ENCODE data around the gene TAOK1. TPM values are rescaled to one million over a fixed set of nuclear protein-coding genes. Genes with fewer than 3 reads are reported as not detected.
A peak's percentile ranks its signal among the peaks of the same experiment; 100 is the strongest.

The TAOK1 gene
- polyA plus RNA-seq, 4 donors, result 41.1 to 50.7 (median 47.2) TPM

DNA sequence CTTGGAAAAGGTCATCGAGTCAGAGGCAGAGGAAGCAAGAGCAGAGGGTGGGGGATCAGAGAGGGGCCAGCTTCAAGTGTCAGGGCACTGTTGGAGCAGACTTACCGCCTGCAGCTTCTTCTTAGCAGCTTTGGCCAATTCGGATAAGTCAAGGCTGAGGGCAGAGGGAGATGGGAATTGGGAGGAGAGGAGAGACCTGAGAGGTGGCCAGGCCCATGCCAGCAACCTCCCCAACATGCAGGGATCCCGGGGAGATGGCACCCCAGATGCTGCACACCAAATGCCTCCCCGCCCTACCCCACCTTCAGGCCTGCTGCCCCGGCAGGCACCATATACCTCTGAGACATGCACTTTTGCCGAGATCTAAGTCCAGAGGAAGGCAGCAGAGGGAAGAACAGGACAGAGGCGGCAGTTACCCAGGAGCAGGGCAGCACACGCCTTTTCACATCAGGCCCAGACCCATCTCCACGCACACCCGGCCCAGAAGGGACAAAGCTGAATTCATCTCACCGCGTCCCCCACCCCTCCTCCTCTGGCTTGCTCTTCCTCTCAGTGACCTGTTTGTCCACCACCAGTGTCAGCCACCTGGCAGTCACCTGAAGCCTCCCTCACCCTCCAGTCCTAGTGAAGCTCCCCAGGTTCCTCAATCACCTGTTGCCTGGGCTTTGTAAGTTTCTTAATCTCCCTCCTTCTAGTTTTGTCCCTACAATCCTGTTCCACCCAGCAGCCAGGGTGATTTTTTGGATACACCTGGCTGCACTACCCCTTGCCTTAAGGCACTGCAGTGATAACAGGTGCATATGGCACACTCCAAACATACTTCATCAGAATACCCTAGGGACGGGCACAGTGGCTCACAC, 188.7 kb downstream of the TAOK1 start:
- DNase-seq (ENCODE audit: low read depth in 4 of 4, low spot score in 3 of 4), result no peak

DNA sequence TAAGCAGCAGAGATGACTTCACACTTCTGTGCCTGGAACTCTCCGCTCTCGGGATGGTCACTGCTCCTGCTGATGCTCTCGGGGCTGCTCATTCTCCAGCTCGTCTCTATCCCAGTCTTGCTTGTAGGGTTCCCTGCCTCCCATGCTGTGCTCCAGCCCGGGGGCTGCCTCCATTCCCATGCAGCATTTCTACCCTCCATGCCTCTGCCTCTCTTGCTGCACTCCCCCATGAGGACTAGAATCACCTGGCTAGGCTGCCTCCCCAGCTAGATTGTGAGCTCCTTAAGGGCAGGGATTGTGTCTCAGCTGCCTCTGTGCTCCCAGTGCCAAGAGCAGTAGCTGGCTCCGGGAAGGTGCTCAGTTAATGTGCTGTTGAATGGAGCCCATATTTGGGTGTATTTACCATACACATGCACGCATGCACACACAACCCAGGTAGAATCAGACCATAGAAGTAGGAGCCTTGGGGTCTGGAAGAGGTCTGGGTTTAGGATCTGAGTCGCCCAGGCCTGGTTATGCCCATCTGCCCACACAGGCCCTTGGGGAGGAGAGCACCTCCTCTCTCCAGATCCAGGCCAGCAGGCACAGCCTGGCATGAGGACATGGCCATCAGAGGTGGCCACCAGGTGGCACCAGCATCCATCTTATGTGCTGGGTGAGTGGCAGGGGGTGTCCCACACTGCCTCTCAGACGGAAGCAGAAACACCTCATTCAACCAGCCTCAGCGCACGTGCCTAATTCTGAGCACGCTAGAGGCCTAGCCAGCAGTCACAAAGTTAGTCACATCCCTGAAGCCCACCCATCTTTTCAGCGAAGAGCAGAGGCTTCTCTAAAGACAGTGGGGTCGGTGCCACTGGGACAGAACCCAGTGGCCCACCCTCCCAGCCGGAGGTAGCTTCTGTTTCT, 190.0 kb downstream of the TAOK1 start:
- no peak for DNase-seq (ENCODE audit: low read depth in 4 of 4, low spot score in 3 of 4)

DNA sequence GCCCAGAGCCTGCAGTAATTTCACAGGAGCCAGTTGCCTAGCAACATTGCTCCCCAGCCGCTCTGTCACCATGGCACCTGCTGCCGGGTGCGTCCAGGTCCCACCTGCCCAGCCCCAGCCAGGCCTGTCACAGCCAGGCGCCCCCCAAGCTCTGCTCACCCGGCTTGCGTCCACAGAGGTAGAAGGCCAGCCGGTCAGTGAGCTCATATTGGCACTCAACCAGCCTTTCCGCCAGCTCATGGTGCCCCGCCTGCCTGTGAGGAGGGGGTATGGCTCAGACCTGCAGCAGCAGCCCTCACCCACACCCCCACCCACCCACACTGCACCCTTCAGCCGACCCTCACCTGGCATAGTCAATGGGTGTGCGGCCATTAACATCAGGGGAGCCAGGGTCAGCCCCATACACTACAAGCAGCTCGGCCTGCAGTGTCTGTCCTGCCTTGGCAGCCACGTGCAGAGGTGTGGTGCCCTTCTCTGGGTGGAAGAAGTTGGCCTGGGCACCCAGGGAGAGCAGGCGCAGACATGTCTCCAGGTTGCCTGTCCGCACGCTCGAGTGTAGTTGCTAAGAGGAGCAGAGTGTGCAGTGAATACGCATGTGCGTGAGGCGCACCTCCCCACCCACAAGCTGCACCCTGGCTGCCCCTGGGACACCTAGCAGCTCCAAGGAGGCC, 191.6 kb downstream of the TAOK1 start:
- no peak for DNase-seq (ENCODE audit: low read depth in 4 of 4, low spot score in 3 of 4)

DNA sequence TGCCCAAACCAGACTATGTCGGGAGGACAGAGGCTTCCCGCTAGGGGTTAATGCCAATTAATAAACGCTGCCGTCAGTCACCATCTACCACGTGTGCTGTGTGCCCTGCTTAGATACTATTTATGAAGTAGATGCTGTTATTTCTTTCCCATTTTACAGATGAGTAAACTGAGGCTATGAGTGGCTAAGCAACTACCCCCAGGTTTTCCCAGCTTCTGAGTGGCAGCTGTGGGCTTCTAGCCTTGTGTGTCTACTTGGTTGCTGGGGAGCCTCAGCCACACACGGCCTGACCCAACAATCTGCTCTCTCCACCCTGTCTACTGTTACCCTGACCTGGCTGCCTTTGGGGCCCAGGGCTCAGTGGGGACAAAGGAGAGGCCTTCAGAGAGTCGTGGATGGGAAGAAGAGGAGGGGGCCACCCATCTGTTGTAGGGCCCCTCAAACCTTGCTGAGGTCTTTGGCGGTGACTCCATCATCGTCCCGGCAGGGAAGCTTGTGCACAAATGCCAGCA, 192.1 kb downstream of the TAOK1 start:
- DNase-seq (ENCODE audit: low read depth in 4 of 4, low spot score in 3 of 4), result no peak

DNA sequence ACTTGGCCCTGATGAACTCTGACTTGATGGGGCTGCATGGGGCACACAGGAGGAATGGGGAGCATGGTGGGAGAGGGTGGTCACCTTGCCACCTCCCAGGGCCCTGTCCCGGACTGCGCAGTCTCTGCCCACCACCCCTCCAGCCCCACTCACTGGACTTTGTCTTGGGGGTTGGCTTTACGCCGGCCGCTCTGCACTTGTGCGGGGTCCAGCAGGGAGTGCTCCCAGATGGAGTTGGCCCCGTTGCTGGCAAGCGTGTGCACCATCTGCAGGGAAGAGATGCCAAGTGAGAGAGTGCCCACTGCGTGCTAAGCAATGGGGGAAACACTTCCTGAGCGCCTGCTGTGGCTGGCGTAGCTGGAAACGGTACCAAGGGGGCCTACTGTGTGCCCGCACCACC, 192.6 kb downstream of the TAOK1 start:
- DNase-seq (ENCODE audit: low read depth in 4 of 4, low spot score in 3 of 4), result no peak

DNA sequence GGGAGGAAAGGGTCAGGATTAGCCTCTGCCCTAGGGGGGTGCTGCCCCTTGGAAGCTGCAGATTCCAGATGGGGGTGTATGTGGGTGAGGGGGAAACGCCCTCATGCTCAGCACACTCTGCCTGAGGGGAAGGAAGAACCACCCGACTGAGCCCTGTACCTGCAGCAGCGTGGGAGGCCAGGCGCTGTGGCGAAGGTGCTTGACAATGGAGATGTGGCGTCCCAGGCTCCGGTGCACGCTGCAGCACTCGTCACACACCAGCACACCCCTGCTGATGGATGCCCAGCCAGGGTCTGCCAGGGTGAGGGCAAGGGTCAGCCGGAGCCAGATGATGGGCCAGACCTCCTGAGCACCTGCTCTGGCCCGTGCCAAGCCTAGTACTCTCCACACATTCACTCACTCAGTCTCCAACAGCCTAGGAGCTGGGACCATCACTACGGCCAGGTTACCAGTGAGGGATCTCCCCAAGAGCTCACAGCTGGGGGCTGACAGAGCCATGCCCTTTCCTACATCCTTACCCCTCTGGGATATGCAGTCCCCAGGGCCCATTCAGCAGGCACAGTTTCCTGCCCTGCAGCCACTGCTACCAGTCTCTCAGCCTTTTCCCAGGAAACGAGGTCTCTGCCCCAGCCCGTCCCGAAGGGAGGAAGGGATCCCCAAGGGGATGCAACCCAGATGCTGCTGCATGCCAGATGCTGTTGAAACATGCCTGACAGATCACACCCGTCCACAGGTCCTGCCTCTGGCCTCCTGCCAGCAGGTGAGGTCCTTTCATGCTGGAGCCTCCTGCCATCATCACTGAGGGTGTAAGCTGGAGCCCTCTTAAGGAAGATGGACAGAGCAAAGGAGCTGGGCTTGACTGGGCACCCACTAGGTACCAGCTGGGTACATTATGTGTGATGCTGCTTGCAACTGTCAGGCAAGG, 193.4 kb downstream of the TAOK1 start:
- no peak for DNase-seq (ENCODE audit: low read depth in 4 of 4, low spot score in 3 of 4)

DNA sequence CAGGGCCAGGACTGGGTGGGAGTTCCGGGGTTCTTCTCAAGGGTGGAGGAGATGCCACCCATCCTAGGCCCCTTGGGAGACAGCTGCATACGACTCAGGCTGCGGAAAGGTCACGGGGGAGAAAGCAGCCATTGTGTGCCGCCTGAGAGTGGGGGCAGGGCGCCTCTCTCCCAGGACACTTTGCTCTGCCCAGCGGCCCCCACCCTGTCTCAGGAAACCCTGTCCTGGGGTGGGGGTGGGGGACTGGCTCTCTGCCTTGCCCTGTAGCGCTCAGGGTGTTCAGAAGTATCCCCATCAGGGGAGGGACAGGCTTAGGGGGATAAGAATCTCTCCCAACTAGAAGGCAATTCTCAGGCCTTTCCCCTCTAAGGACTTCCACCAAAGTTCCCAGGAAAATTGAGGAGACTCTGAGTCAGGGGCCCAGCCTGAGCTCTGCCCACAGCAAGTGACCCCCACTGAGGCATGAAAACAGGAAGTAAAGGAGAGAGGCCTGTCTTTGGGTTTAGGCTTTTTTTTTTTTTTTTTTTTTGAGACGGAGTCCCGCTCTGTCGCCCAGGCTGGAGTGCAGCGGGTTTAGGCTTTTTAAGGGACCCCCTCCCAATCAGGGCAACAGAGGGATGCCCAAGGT, 194.4 kb downstream of the TAOK1 start:
- no peak for DNase-seq (ENCODE audit: low read depth in 4 of 4, low spot score in 3 of 4)

DNA sequence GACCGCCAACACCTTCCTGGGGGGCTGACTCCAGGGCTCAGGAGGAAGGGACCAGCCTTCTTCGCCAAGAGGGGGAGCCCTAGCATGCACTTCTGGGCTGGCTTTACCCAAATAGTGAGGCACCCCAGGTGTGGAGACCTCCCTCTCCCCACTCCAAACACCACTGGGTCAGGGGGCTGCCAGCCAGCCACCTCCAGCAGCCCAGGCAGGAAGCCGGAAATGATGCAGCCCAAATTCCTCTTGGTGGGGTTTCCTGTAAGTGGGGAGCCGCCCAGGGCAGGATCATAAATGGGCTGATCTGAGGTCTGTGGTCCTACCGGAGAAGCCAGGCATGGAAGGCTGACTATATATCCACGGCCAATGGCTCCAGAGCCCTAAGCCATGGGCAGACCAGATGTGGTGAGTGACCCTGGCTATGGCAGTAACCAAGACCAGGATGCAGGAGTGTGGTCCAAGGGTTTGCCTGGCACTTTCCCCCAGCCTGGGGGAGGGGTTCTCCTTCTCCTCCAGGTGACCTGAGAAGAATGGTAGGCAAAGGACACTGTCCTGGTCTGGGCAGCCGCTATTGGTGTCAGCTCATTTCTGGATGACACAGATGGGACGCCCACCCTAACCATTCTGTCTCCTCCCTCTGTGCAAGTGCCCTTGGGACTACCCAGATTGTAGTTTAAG, 195.1 kb downstream of the TAOK1 start:
- no peak for DNase-seq (ENCODE audit: low read depth in 4 of 4, low spot score in 3 of 4)

DNA sequence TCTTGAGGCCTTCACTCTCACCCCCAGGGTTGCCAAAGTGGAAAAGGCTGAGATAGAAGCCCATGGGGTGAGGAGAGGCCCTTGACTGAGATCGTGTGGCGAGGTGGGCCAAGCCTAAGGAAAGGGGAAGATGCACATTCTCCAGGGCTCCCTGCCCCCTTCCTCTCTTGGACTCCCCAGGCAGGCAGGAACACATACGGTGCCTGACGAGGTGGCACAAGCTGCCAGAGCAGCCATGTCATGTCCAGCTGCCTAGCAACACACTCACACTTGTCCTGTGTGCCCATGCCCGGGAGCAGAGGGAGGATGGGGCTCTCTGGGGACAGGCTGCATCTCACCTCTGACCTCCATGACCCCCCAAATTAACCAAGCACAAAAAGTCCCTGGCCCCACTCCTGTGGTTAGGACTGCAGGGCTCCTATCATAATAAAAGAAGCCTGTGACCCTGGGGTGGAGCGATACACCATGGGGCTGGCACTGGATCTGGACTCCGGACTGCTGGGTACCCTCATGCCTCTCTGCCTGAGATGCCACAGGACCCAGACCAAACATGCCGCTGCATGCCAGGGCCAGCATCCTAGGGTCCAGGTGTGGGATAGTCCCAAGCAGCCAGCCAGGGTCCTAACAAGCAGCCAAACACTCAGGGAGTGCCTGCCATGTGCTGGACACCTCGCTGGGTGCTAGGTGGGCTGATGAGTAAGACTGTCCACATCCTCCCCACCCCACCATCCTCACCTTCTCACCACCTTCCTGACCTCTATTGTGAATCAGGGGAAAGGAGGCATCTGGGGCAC, 196.7 kb downstream of the TAOK1 start:
- no peak for DNase-seq (ENCODE audit: low read depth in 4 of 4, low spot score in 3 of 4)

DNA sequence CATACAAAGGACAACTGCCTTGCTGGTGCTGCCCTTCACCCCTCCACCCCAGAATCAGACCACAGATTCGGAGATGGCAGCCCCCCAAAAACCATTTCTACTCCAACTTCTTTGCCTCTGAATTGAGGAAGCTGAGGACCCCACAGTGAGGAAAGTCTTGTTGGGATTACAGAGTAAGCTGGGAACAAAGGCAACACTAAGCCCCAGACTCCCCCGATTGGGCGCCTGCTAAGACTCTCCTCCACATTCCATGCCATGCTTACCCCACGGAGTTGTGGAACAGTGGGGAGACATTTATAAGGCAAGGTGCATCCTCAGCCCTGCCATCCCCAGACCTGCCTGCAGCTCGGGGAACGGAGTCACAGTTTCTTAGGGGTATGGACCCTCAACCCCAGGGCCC, 197.4 kb downstream of the TAOK1 start:
- no peak for DNase-seq (ENCODE audit: low read depth in 4 of 4, low spot score in 3 of 4)

DNA sequence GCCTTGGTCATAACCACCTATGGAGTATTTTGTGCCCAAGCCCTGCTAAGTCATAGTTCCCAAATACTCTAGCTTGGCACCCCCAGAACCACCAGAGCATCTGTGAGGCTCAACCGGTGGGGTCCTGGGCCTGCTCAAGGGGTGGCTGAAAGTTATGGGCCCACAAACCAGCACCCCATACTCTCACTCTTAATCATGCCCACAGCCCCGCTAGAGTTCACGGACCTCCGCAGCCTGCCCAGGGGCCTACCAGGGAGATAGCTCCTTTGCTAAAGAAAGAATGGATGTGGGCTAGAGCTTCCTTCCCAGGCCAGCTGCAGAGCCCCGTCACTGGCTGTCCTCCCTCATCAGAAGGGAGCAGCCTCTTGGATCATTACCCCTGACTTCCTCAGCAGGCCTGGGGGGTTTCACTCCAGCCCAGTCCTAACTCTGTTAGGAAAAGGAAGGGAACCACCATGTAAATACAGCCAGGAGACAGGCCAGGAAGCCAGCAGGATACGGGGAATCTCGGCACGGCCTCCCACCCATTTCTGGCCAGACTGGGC, 197.9 kb downstream of the TAOK1 start:
- DNase-seq (ENCODE audit: low read depth in 4 of 4, low spot score in 3 of 4), result no peak

DNA sequence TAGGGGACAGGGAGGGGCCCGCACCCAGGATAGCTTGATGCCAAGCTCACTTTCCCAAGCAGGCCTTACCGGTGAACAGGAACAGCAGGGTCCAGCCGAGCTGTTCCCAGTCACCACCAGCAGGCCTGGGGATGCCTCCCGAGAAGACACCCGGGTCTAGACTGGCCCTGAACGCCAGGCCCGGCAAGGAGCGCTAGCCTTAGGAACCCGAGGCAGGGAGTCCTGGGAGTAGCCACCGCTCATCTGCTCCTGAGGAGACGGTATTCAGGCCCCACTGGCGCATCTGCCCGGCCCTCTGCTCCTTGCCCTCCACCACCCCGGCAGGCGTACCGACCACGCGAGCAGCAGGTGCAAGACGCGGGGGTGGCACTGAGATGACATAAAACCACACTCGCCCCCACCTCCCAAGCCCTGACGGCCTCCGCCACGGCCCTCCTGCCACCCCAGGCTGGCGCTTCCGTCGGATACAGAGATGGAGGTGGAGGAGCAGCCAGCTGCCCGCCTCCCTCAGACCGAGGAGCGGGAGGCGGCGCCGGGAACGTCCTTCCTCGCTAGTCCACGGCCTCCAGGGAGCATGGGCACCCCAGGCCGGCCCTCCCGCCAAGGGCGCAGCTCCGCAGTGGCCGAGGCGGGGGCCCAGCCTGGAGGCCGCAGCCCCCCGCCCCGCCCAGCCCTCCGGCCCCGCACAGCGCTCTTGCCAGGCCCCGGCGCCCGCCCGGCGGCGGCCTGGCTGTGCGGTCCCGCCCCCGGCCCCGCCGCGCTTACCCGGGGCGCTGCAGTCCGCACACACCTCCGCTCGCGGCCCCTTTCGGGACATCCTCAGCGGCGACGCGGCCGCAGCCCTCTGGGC, 198.6 kb downstream of the TAOK1 start:
- no peak for DNase-seq (ENCODE audit: low read depth in 4 of 4, low spot score in 3 of 4)

DNA sequence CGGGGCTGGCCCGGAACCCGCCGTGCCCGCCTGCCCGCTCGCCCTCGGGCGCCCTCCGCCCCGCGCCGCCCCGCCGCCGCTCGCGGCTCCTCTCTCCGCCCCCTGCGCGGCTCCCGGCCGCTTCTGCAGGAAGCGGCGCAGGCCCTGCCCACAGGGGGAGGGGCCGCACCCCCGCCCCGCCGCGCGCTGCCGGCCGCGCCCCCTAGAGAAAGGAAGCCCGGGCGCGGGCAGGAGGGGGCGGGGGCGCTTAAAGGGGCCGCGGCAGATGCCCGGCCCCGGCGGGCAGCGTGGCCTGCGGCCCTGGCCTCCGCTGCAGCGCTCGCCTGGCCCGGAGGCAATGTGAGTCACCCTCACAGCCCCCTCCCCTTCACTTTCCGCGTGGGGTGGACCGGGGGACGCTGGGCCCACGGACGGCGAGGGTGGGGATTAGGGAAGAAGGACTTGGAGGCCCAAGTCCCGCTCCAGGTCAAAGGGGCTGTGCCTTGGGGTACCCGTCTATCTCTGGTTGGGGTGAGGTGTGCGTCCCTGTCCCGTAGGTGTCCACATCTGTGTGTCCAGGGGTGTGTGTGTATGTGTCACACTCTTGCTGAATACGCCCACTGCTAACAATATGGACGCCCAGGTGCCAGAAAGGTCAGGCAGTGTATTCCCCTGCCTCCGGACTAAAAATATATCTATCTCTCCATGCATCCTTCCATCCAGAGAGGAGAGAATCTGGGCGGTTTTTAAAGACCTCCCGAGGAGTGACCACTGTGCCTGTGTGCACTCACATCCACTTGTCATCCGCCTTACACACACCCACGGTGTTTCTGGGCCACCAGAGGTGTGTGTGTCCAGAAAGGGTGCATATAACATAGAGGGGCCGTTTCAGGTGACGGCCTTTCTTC, 199.6 kb downstream of the TAOK1 start, which contains the start of gene GIT1:
TSS of gene GIT1 (minus strand) at position 125 of the 887 bp plus-strand sequence. CDS start 270 bp downstream, outside the sequence.
- peak in 3 of 4 donors; percentile 75 to 79 (median 77) for DNase-seq (ENCODE audit: low read depth in 4 of 4, low spot score in 3 of 4)

DNA sequence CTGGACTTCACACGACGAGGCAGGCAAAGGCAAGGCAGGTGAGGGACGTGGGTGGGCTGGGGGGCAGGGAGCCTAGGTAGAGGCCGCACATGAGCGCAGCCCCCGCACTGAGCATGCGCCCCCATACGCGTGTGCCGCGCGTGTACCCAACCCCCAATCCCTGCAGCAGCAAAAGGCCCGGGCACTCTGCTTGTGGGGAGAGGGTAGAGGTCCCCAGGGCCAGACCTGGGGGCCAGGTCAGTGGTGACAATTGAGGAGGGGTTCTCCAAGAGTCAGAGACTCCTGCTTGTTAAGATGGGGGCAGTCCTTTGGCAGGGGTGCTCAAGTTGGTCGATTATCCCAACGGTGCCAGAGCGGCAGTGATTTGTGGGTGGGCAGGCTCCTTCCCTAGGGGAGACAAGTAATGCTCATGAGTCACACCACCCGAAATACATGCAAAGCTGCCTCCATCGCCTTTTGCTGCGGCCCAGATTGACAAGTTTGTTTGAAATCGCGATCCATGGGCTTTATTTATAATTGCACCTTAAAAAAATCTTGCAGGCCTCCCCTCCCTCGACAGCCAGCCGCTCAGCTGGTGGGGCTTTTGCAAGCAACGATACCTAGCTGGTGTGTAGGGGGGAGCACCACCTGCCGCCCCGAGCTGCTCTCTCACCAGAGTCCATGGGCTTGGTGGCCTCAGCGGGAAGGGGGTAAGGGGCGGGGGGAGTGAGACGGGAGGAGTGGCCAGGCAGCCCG, 200.4 kb downstream of the TAOK1 start:
- DNase-seq (ENCODE audit: low read depth in 4 of 4, low spot score in 3 of 4), result no peak

DNA sequence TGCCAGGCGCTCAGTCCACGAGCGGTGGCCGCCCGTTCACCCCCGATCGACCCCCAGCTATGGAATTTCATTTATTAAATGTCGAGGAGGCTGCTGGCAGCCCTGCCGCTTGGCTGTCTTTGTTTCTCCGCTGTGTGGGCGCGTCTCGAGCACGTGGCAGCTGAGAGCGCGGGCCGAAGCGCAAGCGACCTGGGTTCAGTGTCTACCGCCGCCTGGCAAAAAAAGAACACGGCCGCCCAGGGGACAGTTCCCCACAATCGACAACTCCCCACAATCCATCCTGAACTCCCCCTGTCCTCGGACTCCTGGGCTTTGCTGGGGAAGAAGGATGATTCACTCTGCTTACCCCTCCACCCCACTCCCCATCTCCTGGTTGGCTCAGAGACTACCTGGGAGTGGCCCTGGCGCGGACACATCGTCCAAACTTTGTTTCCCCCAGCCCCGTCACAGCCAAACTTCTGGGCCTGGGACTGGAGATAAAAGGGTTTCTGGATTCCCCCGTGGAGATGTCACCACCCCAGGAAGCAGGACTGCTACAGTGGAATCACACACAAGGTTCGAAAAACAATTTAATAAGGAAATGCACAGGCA, 201.1 kb downstream of the TAOK1 start:
- no peak for DNase-seq (ENCODE audit: low read depth in 4 of 4, low spot score in 3 of 4)

Data from left renal pelvis (tissue), 4 donors.